Measurements from ENCODE around the gene LRRC25.

LRRC25 gene

GRCh38 chr19:18392926-18393325, 4.5 kb downstream of the LRRC25 start:
- Histone ChIP-seq H3K9me3 (ENCODE audit: low read length) (no peaks in the 10 kb centered on the region), H2AFZ (ENCODE audit: low read depth, low read length) (no peak overlapping the region), H3K4me1 (ENCODE audit: insufficient read depth, low read length) (peaks cover 7% of the 10 kb centered on the region), H3K36me3 (ENCODE audit: insufficient read depth, low read length) (no peaks in the 10 kb centered on the region), H3K4me3 (ENCODE audit: low read length) (no peak overlapping the region), H3K27me3 (ENCODE audit: insufficient read depth, low read length) (no peaks in the 10 kb centered on the region)

GRCh38 chr19:18392417-18392816, 5.0 kb downstream of the LRRC25 start:
- H2AFZ ChIP-seq (ENCODE audit: low read depth, low read length), result no peak overlapping the region
- H3K4me3 ChIP-seq (ENCODE audit: low read length), result no peak overlapping the region
- H3K9me3 ChIP-seq (ENCODE audit: low read length), result no peaks in the 10 kb centered on the region
- H3K36me3 ChIP-seq (ENCODE audit: insufficient read depth, low read length), result no peaks in the 10 kb centered on the region
- H3K4me1 ChIP-seq (ENCODE audit: insufficient read depth, low read length), result peaks cover 4% of the 10 kb centered on the region
- H3K27me3 ChIP-seq (ENCODE audit: insufficient read depth, low read length), result no peaks in the 10 kb centered on the region

GRCh38 chr19:18391509-18392075, 5.8 kb downstream of the LRRC25 start:
- no peak overlapping the region for H2AFZ ChIP-seq (ENCODE audit: low read depth, low read length)
- no peaks in the 10 kb centered on the region for H3K27me3 ChIP-seq (ENCODE audit: insufficient read depth, low read length)
- peaks cover 5% of the 10 kb centered on the region for H3K4me1 ChIP-seq (ENCODE audit: insufficient read depth, low read length)
- no peak overlapping the region for H3K4me3 ChIP-seq (ENCODE audit: low read length)
- H3K36me3 ChIP-seq (ENCODE audit: insufficient read depth, low read length), result no peaks in the 10 kb centered on the region
- H3K9me3 ChIP-seq (ENCODE audit: low read length), result no peaks in the 10 kb centered on the region

GRCh38 chr19:18390065-18390907, 7.1 kb downstream of the LRRC25 start:
- Histone ChIP-seq H3K9me3 (ENCODE audit: low read length) (no peaks in the 10 kb centered on the region), H3K27me3 (ENCODE audit: insufficient read depth, low read length) (no peaks in the 10 kb centered on the region), H3K4me3 (ENCODE audit: low read length) (no peak overlapping the region), H3K4me1 (ENCODE audit: insufficient read depth, low read length) (peaks cover 6% of the 10 kb centered on the region), H3K36me3 (ENCODE audit: insufficient read depth, low read length) (no peaks in the 10 kb centered on the region), H2AFZ (ENCODE audit: low read depth, low read length) (no peak overlapping the region)

GRCh38 chr19:18389726-18390064, 7.7 kb downstream of the LRRC25 start:
- H2AFZ ChIP-seq (ENCODE audit: low read depth, low read length), result no peak overlapping the region
- no peaks in the 10 kb centered on the region for H3K27me3 ChIP-seq (ENCODE audit: insufficient read depth, low read length)
- H3K4me3 ChIP-seq (ENCODE audit: low read length), result no peak overlapping the region
- peaks cover 6% of the 10 kb centered on the region for H3K4me1 ChIP-seq (ENCODE audit: insufficient read depth, low read length)
- H3K9me3 ChIP-seq (ENCODE audit: low read length), result no peaks in the 10 kb centered on the region
- no peaks in the 10 kb centered on the region for H3K36me3 ChIP-seq (ENCODE audit: insufficient read depth, low read length)

- H2AFZ ChIP-seq (ENCODE audit: low read depth, low read length), result no peak overlapping the region
- no peaks in the 10 kb centered on the region for H3K9me3 ChIP-seq (ENCODE audit: low read length)
- no peaks in the 10 kb centered on the region for H3K36me3 ChIP-seq (ENCODE audit: insufficient read depth, low read length)
- H3K4me3 ChIP-seq (ENCODE audit: low read length), result no peak overlapping the region
- no peaks in the 10 kb centered on the region for H3K27me3 ChIP-seq (ENCODE audit: insufficient read depth, low read length)
- H3K4me1 ChIP-seq (ENCODE audit: insufficient read depth, low read length), result peaks cover 6% of the 10 kb centered on the region
Measured at GRCh38 chr19:18388960-18389725, 8.3 kb downstream of the LRRC25 start.

- Histone ChIP-seq H2AFZ (ENCODE audit: low read depth, low read length) (no peak overlapping the region), H3K9me3 (ENCODE audit: low read length) (no peaks in the 10 kb centered on the region), H3K4me3 (ENCODE audit: low read length) (peak overlapping the region; percentile 18), H3K27me3 (ENCODE audit: insufficient read depth, low read length) (no peaks in the 10 kb centered on the region), H3K36me3 (ENCODE audit: insufficient read depth, low read length) (no peaks in the 10 kb centered on the region), H3K4me1 (ENCODE audit: insufficient read depth, low read length) (peaks cover 6% of the 10 kb centered on the region)
Measured at GRCh38 chr19:18388100-18388959, 9.1 kb downstream of the LRRC25 start.

GRCh38 chr19:18386543-18387271, 10.7 kb downstream of the LRRC25 start:
- H3K36me3 ChIP-seq (ENCODE audit: insufficient read depth, low read length), result no peaks in the 10 kb centered on the region
- H3K27me3 ChIP-seq (ENCODE audit: insufficient read depth, low read length), result no peaks in the 10 kb centered on the region
- no peaks in the 10 kb centered on the region for H3K9me3 ChIP-seq (ENCODE audit: low read length)
- H2AFZ ChIP-seq (ENCODE audit: low read depth, low read length), result no peak overlapping the region
- peaks cover 6% of the 10 kb centered on the region for H3K4me1 ChIP-seq (ENCODE audit: insufficient read depth, low read length)
- H3K4me3 ChIP-seq (ENCODE audit: low read length), result peak overlapping the region; percentile 0

GRCh38 chr19:18385675-18386542, 11.5 kb downstream of the LRRC25 start, which contains the start of gene GDF15:
GDF15 (plus strand) TSS chr19:18386158; CDS start chr19:18386190, 32 bp downstream.
- Histone ChIP-seq H2AFZ (ENCODE audit: low read depth, low read length) (no peak within 1 kb of the TSS), H3K4me3 (ENCODE audit: low read length) (peak within 1 kb of the TSS; percentile 0), H3K36me3 (ENCODE audit: insufficient read depth, low read length) (no peaks in the 10 kb centered on the region), H3K9me3 (ENCODE audit: low read length) (no peaks in the 10 kb centered on the region), H3K4me1 (ENCODE audit: insufficient read depth, low read length) (peaks cover 6% of the 10 kb centered on the region), H3K27me3 (ENCODE audit: insufficient read depth, low read length) (no peaks in the 10 kb centered on the region)

GRCh38 chr19:18385359-18385674, 12.1 kb downstream of the LRRC25 start:
- H3K9me3 ChIP-seq (ENCODE audit: low read length), result no peaks in the 10 kb centered on the region
- peaks cover 6% of the 10 kb centered on the region for H3K4me1 ChIP-seq (ENCODE audit: insufficient read depth, low read length)
- H3K27me3 ChIP-seq (ENCODE audit: insufficient read depth, low read length), result no peaks in the 10 kb centered on the region
- H3K36me3 ChIP-seq (ENCODE audit: insufficient read depth, low read length), result no peaks in the 10 kb centered on the region
- H3K4me3 ChIP-seq (ENCODE audit: low read length), result no peak overlapping the region
- no peak overlapping the region for H2AFZ ChIP-seq (ENCODE audit: low read depth, low read length)

GRCh38 chr19:18384775-18385174, 12.6 kb downstream of the LRRC25 start:
- Histone ChIP-seq H2AFZ (ENCODE audit: low read depth, low read length) (no peak overlapping the region), H3K4me1 (ENCODE audit: insufficient read depth, low read length) (peaks cover 6% of the 10 kb centered on the region), H3K9me3 (ENCODE audit: low read length) (no peaks in the 10 kb centered on the region), H3K4me3 (ENCODE audit: low read length) (no peak overlapping the region), H3K36me3 (ENCODE audit: insufficient read depth, low read length) (no peaks in the 10 kb centered on the region), H3K27me3 (ENCODE audit: insufficient read depth, low read length) (no peaks in the 10 kb centered on the region)
